Brain microvascular endothelial cell (primary cell): Measurements from ENCODE around the gene FARP1.

ENCODE experiments used
- DNase-seq: peaks from one replicate; pipeline ENCODE4 v3.0.0-alpha.2; 2020
- H3K27ac ChIP-seq: fragments of 250-450 bp; sonication (Bioruptor Pico); 2 replicates; pipeline ENCODE4 v1.5.1; 2020; ENCODE audit warnings: mild to moderate bottlenecking, moderate library complexity
- H3K27me3 ChIP-seq: fragments of 250-450 bp; sonication (Bioruptor Pico); replicated peaks from 2 replicates; pipeline ENCODE4 v1.5.1; 2020; ENCODE audit warnings: mild to moderate bottlenecking
- H3K36me3 ChIP-seq: fragments of 250-450 bp; sonication (Bioruptor Pico); replicated peaks from 2 replicates; pipeline ENCODE4 v1.5.1; 2020; ENCODE audit warnings: mild to moderate bottlenecking
- H3K4me3 ChIP-seq: 2 replicates; pipeline ENCODE4 v1.5.1; 2011; ENCODE audit warnings: low read depth, mild to moderate bottlenecking, control low read depth, low read length, moderate library complexity
- in situ Hi-C: cut with HindIII; loops from 2 replicates; pipeline ENCODE4 v1.10.0; 2017; ENCODE audit warnings: low sequenced_read_pairs, low pct_ligation_motif_present
- TF ChIP-seq, protein P1 (sequence below): IDR thresholded peaks from 2 replicates; pipeline ENCODE4 v1.5.1; 2011; ENCODE audit warnings: low read depth, mild to moderate bottlenecking, moderate library complexity, low read length, control low read depth, inconsistent platforms; ENCODE audit errors: missing control alignments

FARP1 gene

DNA sequence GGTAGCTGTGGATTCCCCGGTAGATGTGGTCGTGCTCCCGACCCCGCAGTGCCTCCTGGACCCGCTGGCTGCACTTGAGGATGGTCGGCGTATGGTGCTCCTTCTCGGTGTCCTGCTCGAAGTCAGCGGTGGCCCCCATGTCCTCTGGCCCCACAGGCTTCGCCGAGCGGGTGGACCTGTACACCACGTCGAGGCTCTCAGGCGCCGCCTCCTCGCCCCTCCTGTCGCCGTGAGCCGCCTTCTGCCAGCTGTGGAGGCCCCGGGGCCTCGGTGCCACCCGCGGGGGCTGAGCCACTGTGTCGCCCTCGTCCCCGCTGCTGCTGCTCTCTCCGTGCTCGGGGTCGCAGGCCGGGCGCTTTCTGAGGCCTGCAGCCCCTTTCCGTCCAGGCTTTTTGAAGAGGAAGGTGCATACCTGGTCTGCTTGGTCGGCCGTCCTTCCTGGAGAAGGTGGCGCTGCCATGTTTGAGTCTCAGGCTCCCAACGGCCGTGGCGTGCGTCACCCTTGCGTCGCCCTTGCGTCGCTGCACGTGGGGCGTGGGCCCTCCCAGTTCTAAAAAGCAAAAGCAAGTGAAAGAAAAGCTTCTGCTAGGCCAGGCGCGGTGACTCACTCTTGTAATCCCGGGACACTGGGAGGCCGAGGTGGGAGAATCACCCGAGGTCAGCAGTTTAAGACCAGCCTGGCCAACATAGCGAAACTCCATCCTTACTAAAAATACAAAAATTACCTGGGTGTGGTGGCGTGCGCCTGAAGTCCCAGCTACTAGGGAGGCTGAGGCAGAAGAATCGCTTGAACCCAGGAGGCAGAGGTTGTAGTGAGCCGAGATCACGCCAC, 34.1 kb downstream of the FARP1 start, which contains the start of gene RNF113B:
Gene RNF113B, minus strand, starts transcription at position 493 of the 832 bp plus-strand sequence. Its CDS starts 33 bp downstream, at position 460.
- Histone ChIP-seq H3K27ac (no peak within 1 kb of the TSS), H3K27me3 (no peaks in the 10 kb centered on the region), H3K36me3 (no peaks in the 10 kb centered on the region), H3K4me3 (no peak within 1 kb of the TSS)
- DNase-seq: no peak
- in situ Hi-C loops: no loop called here
- TF ChIP-seq, protein P1, sequence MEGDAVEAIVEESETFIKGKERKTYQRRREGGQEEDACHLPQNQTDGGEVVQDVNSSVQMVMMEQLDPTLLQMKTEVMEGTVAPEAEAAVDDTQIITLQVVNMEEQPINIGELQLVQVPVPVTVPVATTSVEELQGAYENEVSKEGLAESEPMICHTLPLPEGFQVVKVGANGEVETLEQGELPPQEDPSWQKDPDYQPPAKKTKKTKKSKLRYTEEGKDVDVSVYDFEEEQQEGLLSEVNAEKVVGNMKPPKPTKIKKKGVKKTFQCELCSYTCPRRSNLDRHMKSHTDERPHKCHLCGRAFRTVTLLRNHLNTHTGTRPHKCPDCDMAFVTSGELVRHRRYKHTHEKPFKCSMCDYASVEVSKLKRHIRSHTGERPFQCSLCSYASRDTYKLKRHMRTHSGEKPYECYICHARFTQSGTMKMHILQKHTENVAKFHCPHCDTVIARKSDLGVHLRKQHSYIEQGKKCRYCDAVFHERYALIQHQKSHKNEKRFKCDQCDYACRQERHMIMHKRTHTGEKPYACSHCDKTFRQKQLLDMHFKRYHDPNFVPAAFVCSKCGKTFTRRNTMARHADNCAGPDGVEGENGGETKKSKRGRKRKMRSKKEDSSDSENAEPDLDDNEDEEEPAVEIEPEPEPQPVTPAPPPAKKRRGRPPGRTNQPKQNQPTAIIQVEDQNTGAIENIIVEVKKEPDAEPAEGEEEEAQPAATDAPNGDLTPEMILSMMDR: no peak

DNA sequence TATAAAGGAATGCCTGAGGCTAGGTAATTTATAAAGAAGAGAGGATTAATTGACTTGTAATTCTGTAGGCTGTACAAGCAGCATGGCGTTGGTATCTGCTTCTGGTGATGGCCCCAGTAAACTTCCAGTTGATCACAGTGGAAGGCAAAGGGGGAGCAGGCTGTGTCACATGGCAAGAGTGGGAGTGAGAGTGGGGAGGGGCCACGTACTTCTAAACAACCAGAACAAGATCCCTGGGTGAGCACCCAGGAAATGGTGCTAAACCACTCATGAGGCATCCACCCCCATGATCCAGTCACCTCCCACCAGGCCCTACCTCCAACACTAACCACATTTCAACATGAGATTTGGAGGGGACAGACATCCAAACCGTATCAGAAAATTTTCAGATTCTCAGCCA, 37.2 kb downstream of the FARP1 start:
- Histone ChIP-seq H3K27me3 (no peaks in the 10 kb centered on the region), H3K4me3 (no peak overlapping the region), H3K36me3 (no peaks in the 10 kb centered on the region), H3K27ac (no peak overlapping the region)
- no peak for DNase-seq
- TF ChIP-seq, protein P1: no peak
- in situ Hi-C loops: no loop called here

DNA sequence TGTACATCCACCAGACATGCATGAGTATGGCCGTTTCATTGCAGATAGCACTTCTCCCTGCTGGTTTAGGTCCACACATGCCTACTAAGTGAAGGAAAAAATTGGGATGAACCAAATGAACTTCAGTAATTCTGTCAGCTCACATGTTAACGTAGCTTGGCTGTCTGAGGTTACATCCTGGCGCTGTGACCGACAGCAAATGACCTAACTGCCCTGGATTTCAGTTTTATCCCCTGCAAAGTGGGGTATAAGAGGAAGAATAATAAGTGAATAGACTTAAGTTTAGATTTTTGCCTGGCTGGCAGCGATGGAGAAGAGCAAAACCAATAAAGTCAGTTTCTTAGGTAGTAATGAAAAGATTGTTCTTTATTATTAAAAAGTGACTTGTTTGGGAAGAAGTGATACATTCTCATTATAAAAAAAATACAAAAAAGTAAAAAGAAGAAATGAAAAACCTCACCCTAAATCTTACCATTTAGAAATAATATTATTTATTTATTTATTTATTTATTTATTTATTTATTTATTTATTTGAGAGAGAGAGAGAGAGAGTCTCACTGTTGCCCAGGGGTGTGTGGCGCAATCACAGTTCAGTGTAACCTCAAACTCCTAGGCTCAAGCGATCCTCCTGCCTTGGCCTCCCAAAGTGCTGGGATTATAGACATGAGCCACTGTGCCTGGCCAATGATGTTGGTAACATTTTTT, 38.4 kb downstream of the FARP1 start:
- H3K27ac ChIP-seq: no peak overlapping the region
- no peaks in the 10 kb centered on the region for H3K27me3 ChIP-seq
- no peak overlapping the region for H3K4me3 ChIP-seq
- no peaks in the 10 kb centered on the region for H3K36me3 ChIP-seq
- DNase-seq: peak; percentile 44
- in situ Hi-C loops: no loop called here
- TF ChIP-seq, protein P1: no peak

DNA sequence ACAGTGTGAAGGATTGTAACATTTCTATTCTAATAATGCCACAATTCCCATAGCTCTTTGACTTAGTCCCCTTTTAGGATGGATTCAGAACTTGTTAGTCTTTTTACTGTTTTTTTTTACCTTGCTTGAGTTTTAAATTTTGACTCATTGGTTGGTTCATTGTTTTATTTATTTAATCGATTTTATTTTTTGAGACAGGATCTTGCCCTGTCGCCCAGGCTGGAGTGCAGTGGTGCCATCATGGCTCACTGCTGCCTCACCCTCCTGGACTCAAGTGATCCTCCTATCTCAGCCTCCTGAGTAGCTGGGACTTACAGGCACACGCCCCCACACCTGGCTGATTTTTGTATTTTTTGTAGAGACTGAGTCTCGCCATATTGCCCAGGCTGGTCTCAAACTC, 39.3 kb downstream of the FARP1 start:
- in situ Hi-C loops: no loop called here
- Histone ChIP-seq H3K27me3 (no peaks in the 10 kb centered on the region), H3K27ac (no peak overlapping the region), H3K36me3 (no peaks in the 10 kb centered on the region), H3K4me3 (no peak overlapping the region)
- TF ChIP-seq, protein P1: no peak
- DNase-seq: no peak

DNA sequence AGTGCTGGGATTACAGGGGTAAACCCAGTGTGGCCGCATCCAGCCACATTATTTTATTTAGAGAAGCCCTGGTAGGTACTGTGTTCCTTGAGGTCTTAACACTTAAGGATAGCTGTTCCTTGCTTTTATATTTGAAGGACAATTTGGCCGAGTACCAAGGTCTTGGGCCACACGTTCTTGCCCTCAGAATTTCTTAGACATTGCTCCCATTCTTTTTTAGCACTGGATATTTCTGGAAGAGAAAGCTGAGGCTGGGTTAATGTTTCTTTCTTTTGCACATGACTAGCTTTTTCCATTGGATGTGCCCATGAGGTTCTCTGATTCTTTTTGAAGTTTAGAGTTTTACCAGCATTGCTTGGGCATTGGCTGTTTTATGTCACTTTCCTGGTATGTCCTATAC, 39.7 kb downstream of the FARP1 start:
- no peak for DNase-seq
- Histone ChIP-seq H3K27ac (no peak overlapping the region), H3K36me3 (no peaks in the 10 kb centered on the region), H3K4me3 (no peak overlapping the region), H3K27me3 (no peaks in the 10 kb centered on the region)
- in situ Hi-C loops: no loop called here
- TF ChIP-seq, protein P1: no peak
